Fibroblast of lung (primary cell): ENCODE results near the gene HHAT. TPM values are rescaled to one million over a fixed set of nuclear protein-coding genes. Genes with fewer than 3 reads are reported as not detected.

Experiments used
- DNase-seq, 2 donors: peaks; one replicate each; pipeline versions ENCODE4 v3.0.0 to v3.0.0-alpha.2; 2010; ENCODE audit warnings: low read depth in 2 of 2
- H2AFZ ChIP-seq: 2 replicates; pipeline ENCODE4 v1.5.1; 2012; ENCODE audit warnings: low read length, control low read depth, inconsistent platforms
- H3K27ac ChIP-seq: 2 replicates; pipeline ENCODE4 v1.5.1; 2011; ENCODE audit warnings: low read length, control low read depth; ENCODE audit not compliant: insufficient read depth
- H3K27me3 ChIP-seq: 2 replicates; pipeline ENCODE4 v1.5.1; 2011; ENCODE audit warnings: mild to moderate bottlenecking, low read length; ENCODE audit not compliant: control insufficient read depth, insufficient read depth
- H3K36me3 ChIP-seq: 2 replicates; pipeline ENCODE4 v1.5.1; 2011; ENCODE audit warnings: low read length; ENCODE audit not compliant: control insufficient read depth, insufficient read depth
- H3K4me1 ChIP-seq: 2 replicates; pipeline ENCODE4 v1.5.1; 2011; ENCODE audit warnings: low read length; ENCODE audit not compliant: control insufficient read depth, insufficient read depth; ENCODE audit errors: extremely low read depth
- H3K4me2 ChIP-seq: 2 replicates; pipeline ENCODE4 v1.5.1; 2011; ENCODE audit warnings: low read length, control low read depth; ENCODE audit not compliant: insufficient read depth; ENCODE audit errors: extremely low read depth
- H3K4me3 ChIP-seq, 4 experiments: fragments of 200-600 bp in 1 of 4; sonication (generic) in 1 of 4; replicated peaks in 1 of 4; 2 replicates each; pipeline ENCODE4 v1.5.1; 2011 to 2016; ENCODE audit warnings: low read length in 4 of 4, low read depth in 3 of 4, mild to moderate bottlenecking in 3 of 4, control low read depth in 2 of 4, inconsistent platforms in 1 of 4, mixed read lengths in 1 of 4; ENCODE audit not compliant: insufficient read depth in 1 of 4; ENCODE audit errors: control extremely low read depth in 1 of 4
- H3K79me2 ChIP-seq: 2 replicates; pipeline ENCODE4 v1.5.1; 2012; ENCODE audit warnings: mild to moderate bottlenecking, low read length, inconsistent platforms; ENCODE audit not compliant: control insufficient read depth, insufficient read depth
- H3K9ac ChIP-seq: 2 replicates; pipeline ENCODE4 v1.5.1; 2011; ENCODE audit warnings: mild to moderate bottlenecking, low read length, control low read depth; ENCODE audit not compliant: insufficient read depth
- H3K9me3 ChIP-seq: 2 replicates; pipeline ENCODE4 v1.5.1; 2012; ENCODE audit warnings: low read depth, low read length; ENCODE audit not compliant: control insufficient read depth, insufficient read depth
- H4K20me1 ChIP-seq: 2 replicates; pipeline ENCODE4 v1.5.1; 2011; ENCODE audit warnings: low read length; ENCODE audit not compliant: control insufficient read depth, insufficient read depth; ENCODE audit errors: extremely low read depth
- CTCF ChIP-seq, 2 donors: IDR thresholded peaks in 1 of 2; conservative IDR thresholded peaks in 1 of 2; 1 replicate in 1 of 2; 2 replicates in 1 of 2; pipeline ENCODE4 v1.5.1; 2011 to 2012; ENCODE audit warnings: low read length in 2 of 2, control low read depth in 1 of 2, inconsistent platforms in 1 of 2, low read depth in 1 of 2, mild to moderate bottlenecking in 1 of 2
- EZH2 ChIP-seq: IDR thresholded peaks from 2 replicates; pipeline ENCODE4 v1.5.1; 2012; ENCODE audit warnings: low read length, control low read depth, mild to moderate bottlenecking; ENCODE audit errors: missing control alignments
- polyA plus RNA-seq, 2 donors: library from polyadenylated mRNA; depleted of rRNA in 1 of 2; stranded (reverse) in 1 of 2; unstranded in 1 of 2; fragments of >200 nt; gene quantifications; 2 replicates each; pipeline ENCODE4 v1.2.1, GENCODE V29; 2011 to 2012; ENCODE audit warnings: missing spikeins in 1 of 2
- total RNA-seq: library from RNA; depleted of rRNA; stranded (reverse); fragments of >200 nt; gene quantifications from 2 replicates; pipeline ENCODE4 v1.2.1, GENCODE V29; 2014

The HHAT gene
- total and polyA plus RNA-seq, 2 donors (not counting 1 experiment from before 2014, with no cell fraction given), result 3.6 to 4.8 TPM

- DNase-seq, result no peak
- Histone ChIP-seq H3K79me2 (no peaks in the 10 kb centered on the region), H2AFZ (no peak overlapping the region), H3K36me3 (no peaks in the 10 kb centered on the region), H3K4me1 (no peaks in the 10 kb centered on the region), H3K4me3 (no peak overlapping the region), H3K27me3 (no peaks in the 10 kb centered on the region), H3K4me2 (no peak overlapping the region), H4K20me1 (no peaks in the 10 kb centered on the region), H3K9me3 (no peaks in the 10 kb centered on the region), H3K9ac (no peak overlapping the region), H3K27ac (no peak overlapping the region)
- TF ChIP-seq CTCF (conservative IDR thresholded peaks at IDR 0.05 in 1 of 2, IDR thresholded peaks at IDR 0.05 in 1 of 2; ENCODE audit: low read depth in 1 of 2, low read length in 2 of 2), result no peak
- TF ChIP-seq EZH2, result no peak
These were observed 187.5 kb downstream of the HHAT start for GRCh38 chr1:210516092-210516656.

GRCh38 chr1:210516697-210517459 is 188.2 kb downstream of the HHAT start:
- no peak overlapping the region for H3K27ac ChIP-seq
- TF ChIP-seq CTCF (conservative IDR thresholded peaks at IDR 0.05 in 1 of 2, IDR thresholded peaks at IDR 0.05 in 1 of 2; ENCODE audit: low read depth in 1 of 2, low read length in 2 of 2) (no peak), EZH2 (no peak)
- H4K20me1 ChIP-seq, result no peaks in the 10 kb centered on the region
- H3K9me3 ChIP-seq, result no peaks in the 10 kb centered on the region
- no peak for DNase-seq
- H3K79me2 ChIP-seq, result no peaks in the 10 kb centered on the region
- no peak overlapping the region for H3K9ac ChIP-seq
- no peaks in the 10 kb centered on the region for H3K4me1 ChIP-seq
- H3K27me3 ChIP-seq, result no peaks in the 10 kb centered on the region
- H3K4me2 ChIP-seq, result no peak overlapping the region
- no peak overlapping the region for H2AFZ ChIP-seq
- no peaks in the 10 kb centered on the region for H3K36me3 ChIP-seq
- H3K4me3 ChIP-seq, result no peak overlapping the region

- Histone ChIP-seq H3K4me1 (no peaks in the 10 kb centered on the region), H2AFZ (no peak overlapping the region), H3K9ac (no peak overlapping the region), H4K20me1 (no peaks in the 10 kb centered on the region), H3K4me2 (no peak overlapping the region), H3K9me3 (no peaks in the 10 kb centered on the region), H3K36me3 (no peaks in the 10 kb centered on the region), H3K27me3 (no peaks in the 10 kb centered on the region), H3K27ac (no peak overlapping the region), H3K4me3 (no peak overlapping the region), H3K79me2 (no peaks in the 10 kb centered on the region)
- no peak for DNase-seq
- TF ChIP-seq EZH2, result no peak
- TF ChIP-seq CTCF (conservative IDR thresholded peaks at IDR 0.05 in 1 of 2, IDR thresholded peaks at IDR 0.05 in 1 of 2; ENCODE audit: low read depth in 1 of 2, low read length in 2 of 2), result no peak
These were observed 195.1 kb downstream of the HHAT start for GRCh38 chr1:210523830-210524229.
